Memory B cell (primary cell): ENCODE results near the gene EFNA2.
A peak's percentile ranks its signal among the peaks of the same experiment; 100 is the strongest.

Experiments used
- ATAC-seq: fragments of 150-1000 bp; cut with Tn5 transposase; 2 replicates; pipeline ENCODE4 v1.10.0; 2021; ENCODE audit warnings: low read depth, mild to moderate bottlenecking, moderate library complexity
- DNase-seq, 2 donors: peaks; one replicate each; pipeline ENCODE4 v3.0.0; 2022; ENCODE audit warnings: low spot score in 2 of 2
- H3K27ac Mint-ChIP-seq: one replicate; pipeline ENCODE4 v1.8.0; 2022; ENCODE audit warnings: mild to moderate bottlenecking, moderate library complexity, mixed read lengths
- H3K27me3 Mint-ChIP-seq: one replicate; pipeline ENCODE4 v1.8.0; 2022; ENCODE audit warnings: mixed read lengths
- H3K36me3 Mint-ChIP-seq: one replicate; pipeline ENCODE4 v1.8.0; 2022; ENCODE audit warnings: mild to moderate bottlenecking, mixed read lengths
- H3K4me1 Mint-ChIP-seq: one replicate; pipeline ENCODE4 v1.8.0; 2022; ENCODE audit warnings: mixed read lengths
- H3K4me3 Mint-ChIP-seq: one replicate; pipeline ENCODE4 v1.8.0; 2022; ENCODE audit warnings: mild to moderate bottlenecking, moderate library complexity, mixed read lengths
- H3K9me3 Mint-ChIP-seq: one replicate; pipeline ENCODE4 v1.8.0; 2022; ENCODE audit warnings: mixed read lengths

EFNA2 gene

DNA sequence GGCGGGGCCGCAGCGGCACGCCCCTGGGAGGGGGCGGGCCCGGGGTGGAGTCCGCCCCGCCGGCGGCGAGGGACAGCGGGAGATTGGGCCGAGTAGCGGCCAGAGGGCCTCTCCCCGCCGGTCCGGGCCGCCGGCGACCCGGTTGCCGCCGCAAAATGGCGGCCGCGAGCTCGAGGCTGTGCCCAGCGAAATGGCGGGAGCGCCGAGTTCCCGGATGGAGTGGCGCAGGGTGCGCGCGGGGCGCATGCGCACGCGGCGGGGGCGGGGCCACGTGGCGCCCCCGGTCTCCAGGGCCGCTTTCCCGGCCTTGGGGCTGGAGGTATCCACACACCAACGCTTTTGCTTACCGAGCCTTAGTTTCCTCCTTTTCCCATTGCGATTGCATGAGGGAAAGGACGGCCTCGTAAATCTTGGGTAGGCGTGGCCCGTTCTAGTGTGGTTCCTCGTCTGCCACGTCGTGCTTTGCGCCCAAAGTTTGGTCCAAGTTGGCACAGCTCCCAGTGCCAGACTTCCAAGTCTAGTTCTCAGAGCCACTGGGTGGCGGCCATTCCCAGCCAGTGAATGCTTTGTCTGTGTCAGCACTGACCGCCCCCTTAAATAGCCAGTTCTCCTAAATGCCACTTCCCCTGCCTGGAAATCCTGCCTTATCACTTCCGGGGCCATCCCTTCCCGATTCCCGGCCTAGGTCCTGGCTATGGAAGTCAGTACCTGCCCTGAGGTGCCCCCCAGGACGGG lies 16.0 kb upstream of the EFNA2 start:
- no peaks in the 10 kb centered on the region for H3K27me3 Mint-ChIP-seq
- ATAC-seq: peak; percentile 23
- peaks cover 53% of the 10 kb centered on the region for H3K4me1 Mint-ChIP-seq
- DNase-seq: peak; percentile 85 to 86
- H3K36me3 Mint-ChIP-seq: peaks cover 30% of the 10 kb centered on the region
- H3K27ac Mint-ChIP-seq: peak overlapping the region; percentile 98
- peak overlapping the region; percentile 85 for H3K4me3 Mint-ChIP-seq
- no peaks in the 10 kb centered on the region for H3K9me3 Mint-ChIP-seq

- peaks cover 31% of the 10 kb centered on the region for H3K36me3 Mint-ChIP-seq
- no peak for DNase-seq
- H3K27me3 Mint-ChIP-seq: no peaks in the 10 kb centered on the region
- H3K9me3 Mint-ChIP-seq: no peaks in the 10 kb centered on the region
- H3K4me3 Mint-ChIP-seq: peak overlapping the region; percentile 85
- H3K27ac Mint-ChIP-seq: peak overlapping the region; percentile 90
- peaks cover 46% of the 10 kb centered on the region for H3K4me1 Mint-ChIP-seq
- no peak for ATAC-seq
Observed at GRCh38 chr19:1270213-1270853, 15.3 kb upstream of the EFNA2 start.

- Mint-ChIP-seq H3K9me3 (no peaks in the 10 kb centered on the region), H3K4me3 (peak overlapping the region; percentile 85), H3K27me3 (no peaks in the 10 kb centered on the region), H3K27ac (peak overlapping the region; percentile 90), H3K36me3 (peaks cover 31% of the 10 kb centered on the region), H3K4me1 (peaks cover 42% of the 10 kb centered on the region)
- ATAC-seq (no peak), DNase-seq (no peak)
Observed at GRCh38 chr19:1270854-1271527, 14.7 kb upstream of the EFNA2 start.

- H3K4me1 Mint-ChIP-seq: peaks cover 46% of the 10 kb centered on the region
Observed at GRCh38 chr19:1271528-1272422, 13.9 kb upstream of the EFNA2 start.

GRCh38 chr19:1272423-1273262 lies 13.0 kb upstream of the EFNA2 start:
- Mint-ChIP-seq H3K9me3 (no peaks in the 10 kb centered on the region), H3K4me3 (peak overlapping the region; percentile 32), H3K4me1 (peaks cover 43% of the 10 kb centered on the region), H3K36me3 (peaks cover 34% of the 10 kb centered on the region), H3K27me3 (no peaks in the 10 kb centered on the region), H3K27ac (peak overlapping the region; percentile 53)
- no peak for DNase-seq
- no peak for ATAC-seq

More at GRCh38 chr19:1271528-1272422, 13.9 kb upstream of the EFNA2 start:
- H3K27me3 Mint-ChIP-seq: no peaks in the 10 kb centered on the region
- ATAC-seq (no peak), DNase-seq (no peak)
- H3K4me3 Mint-ChIP-seq: peak overlapping the region; percentile 85
- peaks cover 33% of the 10 kb centered on the region for H3K36me3 Mint-ChIP-seq
- H3K27ac Mint-ChIP-seq: peak overlapping the region; percentile 90
- H3K9me3 Mint-ChIP-seq: no peaks in the 10 kb centered on the region

DNA sequence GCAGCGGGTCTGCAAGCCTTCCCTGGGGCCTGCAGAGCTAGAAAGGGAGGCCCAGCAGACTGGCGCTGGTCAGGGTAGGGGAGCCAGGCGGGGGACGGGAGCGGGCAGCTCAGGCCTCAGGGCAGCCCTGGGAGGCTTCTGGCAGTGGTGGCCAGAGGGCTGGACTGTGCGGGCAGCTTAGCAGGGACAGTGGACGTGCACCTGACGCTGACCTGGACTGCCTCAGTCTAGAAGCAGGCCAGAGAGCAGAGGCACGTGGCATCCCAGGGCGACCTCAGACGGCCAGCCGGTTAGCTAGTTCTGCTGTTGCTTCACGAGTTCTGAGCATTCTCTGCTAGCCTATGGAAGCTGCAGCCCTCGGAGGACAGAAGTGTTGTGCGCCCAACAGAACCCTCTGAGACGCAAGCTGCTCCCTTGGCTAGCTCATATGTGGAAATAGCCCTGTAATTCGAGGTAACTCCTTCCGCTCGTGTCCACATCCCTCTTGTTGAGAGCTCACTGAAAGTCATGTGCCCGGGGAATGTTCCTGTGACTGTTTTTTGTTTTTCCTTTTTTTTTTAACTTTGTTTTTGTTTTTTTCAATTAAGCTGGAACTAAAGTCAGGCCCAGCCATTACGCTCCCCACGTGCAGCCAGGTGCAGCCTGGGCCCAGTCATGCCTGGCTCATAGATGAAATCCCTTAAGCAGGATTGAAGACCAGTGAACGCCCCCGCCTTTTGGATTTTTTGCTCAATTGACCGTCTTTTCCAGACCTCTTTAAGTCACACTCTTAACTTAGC lies 12.2 kb upstream of the EFNA2 start:
- no peak for DNase-seq

GRCh38 chr19:1274081-1274851 lies 11.4 kb upstream of the EFNA2 start:
- peak overlapping the region; percentile 29 for H3K4me3 Mint-ChIP-seq
- DNase-seq: no peak
- H3K9me3 Mint-ChIP-seq: no peaks in the 10 kb centered on the region
- peaks cover 33% of the 10 kb centered on the region for H3K36me3 Mint-ChIP-seq
- H3K27ac Mint-ChIP-seq: peak overlapping the region; percentile 28
- ATAC-seq: no peak
- peaks cover 31% of the 10 kb centered on the region for H3K4me1 Mint-ChIP-seq
- no peaks in the 10 kb centered on the region for H3K27me3 Mint-ChIP-seq

More for the DNA sequence above, 12.2 kb upstream of the EFNA2 start:
- peaks cover 34% of the 10 kb centered on the region for H3K36me3 Mint-ChIP-seq
- peak overlapping the region; percentile 14 for H3K4me3 Mint-ChIP-seq
- ATAC-seq: no peak
- no peaks in the 10 kb centered on the region for H3K9me3 Mint-ChIP-seq
- H3K27ac Mint-ChIP-seq: peak overlapping the region; percentile 53
- peaks cover 38% of the 10 kb centered on the region for H3K4me1 Mint-ChIP-seq
- no peaks in the 10 kb centered on the region for H3K27me3 Mint-ChIP-seq

GRCh38 chr19:1274852-1275259 lies 10.8 kb upstream of the EFNA2 start:
- H3K4me3 Mint-ChIP-seq: peak overlapping the region; percentile 75
- no peaks in the 10 kb centered on the region for H3K27me3 Mint-ChIP-seq
- peaks cover 36% of the 10 kb centered on the region for H3K36me3 Mint-ChIP-seq
- H3K4me1 Mint-ChIP-seq: peaks cover 34% of the 10 kb centered on the region
- ATAC-seq (no peak), DNase-seq (no peak)
- no peaks in the 10 kb centered on the region for H3K9me3 Mint-ChIP-seq
- peak overlapping the region; percentile 91 for H3K27ac Mint-ChIP-seq

DNA sequence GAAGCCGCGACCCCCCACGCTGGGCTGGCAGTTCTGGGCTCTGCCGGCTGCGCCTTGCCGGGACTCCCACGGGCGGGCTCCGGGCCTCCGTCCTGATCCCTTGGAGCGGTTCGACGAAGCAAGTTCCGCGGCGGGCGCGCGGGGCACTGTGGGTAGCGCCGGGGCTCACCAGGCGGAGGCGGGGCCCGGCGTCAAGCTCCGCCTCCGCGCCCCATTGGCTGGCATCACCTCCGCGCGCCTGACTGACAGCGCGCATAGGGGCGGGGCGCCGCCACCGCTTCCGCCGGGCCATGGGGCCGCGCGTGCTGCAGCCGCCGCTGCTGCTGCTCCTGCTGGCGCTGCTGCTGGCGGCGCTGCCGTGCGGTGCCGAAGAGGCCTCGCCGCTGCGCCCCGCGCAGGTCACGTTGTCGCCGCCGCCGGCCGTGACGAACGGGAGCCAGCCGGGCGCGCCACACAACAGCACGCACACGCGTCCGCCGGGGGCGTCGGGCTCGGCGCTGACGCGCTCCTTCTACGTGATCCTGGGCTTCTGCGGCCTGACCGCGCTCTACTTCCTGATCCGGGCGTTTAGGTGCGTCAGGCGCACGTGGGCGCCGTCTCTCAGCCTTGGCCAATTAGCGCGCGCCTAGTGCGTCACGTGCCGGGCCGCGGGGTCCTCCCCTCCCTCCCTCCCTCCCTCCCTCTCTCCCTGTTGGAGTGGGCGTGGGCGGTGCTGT lies 10.3 kb upstream of the EFNA2 start, which contains the start of gene FAM174C:
Gene FAM174C, plus strand, starts transcription at position 271 of the 716 bp plus-strand sequence. Its CDS starts 20 bp downstream, at position 291.
- H3K36me3 Mint-ChIP-seq: peaks cover 36% of the 10 kb centered on the region
- H3K27me3 Mint-ChIP-seq: no peaks in the 10 kb centered on the region
- peak; percentile 87 to 88 for DNase-seq
- no peaks in the 10 kb centered on the region for H3K9me3 Mint-ChIP-seq
- H3K4me3 Mint-ChIP-seq: peak within 1 kb of the TSS; percentile 92
- H3K4me1 Mint-ChIP-seq: peaks cover 33% of the 10 kb centered on the region
- peak; percentile 81 for ATAC-seq
- H3K27ac Mint-ChIP-seq: peak within 1 kb of the TSS; percentile 91

GRCh38 chr19:1275976-1276627 lies 9.6 kb upstream of the EFNA2 start:
- ATAC-seq (no peak), DNase-seq (no peak)
- peaks cover 27% of the 10 kb centered on the region for H3K4me1 Mint-ChIP-seq
- no peaks in the 10 kb centered on the region for H3K27me3 Mint-ChIP-seq
- H3K27ac Mint-ChIP-seq: peak overlapping the region; percentile 91
- H3K4me3 Mint-ChIP-seq: peak overlapping the region; percentile 92
- H3K36me3 Mint-ChIP-seq: peaks cover 30% of the 10 kb centered on the region
- H3K9me3 Mint-ChIP-seq: no peaks in the 10 kb centered on the region

DNA sequence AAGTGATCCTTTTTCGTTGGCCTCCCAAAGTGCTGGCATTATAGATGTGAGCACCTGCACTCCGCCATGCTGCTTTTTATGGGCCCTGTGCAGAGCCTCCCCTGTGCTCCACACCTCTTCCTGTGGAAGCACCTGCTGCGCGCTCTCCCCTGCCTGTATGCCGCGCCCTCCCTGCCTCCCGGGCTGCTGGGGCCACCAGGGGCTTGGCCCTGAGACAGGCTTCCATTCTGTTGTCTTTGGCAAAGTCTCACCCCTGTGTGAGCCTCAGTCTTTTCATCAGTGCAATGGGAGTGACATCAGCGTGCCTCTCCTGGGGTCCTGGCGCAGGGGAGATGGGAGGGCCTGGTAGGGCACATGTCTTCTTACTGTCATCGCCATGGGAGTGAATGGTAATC lies 9.0 kb upstream of the EFNA2 start:
- peak overlapping the region; percentile 92 for H3K4me3 Mint-ChIP-seq
- DNase-seq (no peak), ATAC-seq (no peak)
- peaks cover 27% of the 10 kb centered on the region for H3K36me3 Mint-ChIP-seq
- peaks cover 22% of the 10 kb centered on the region for H3K4me1 Mint-ChIP-seq
- H3K9me3 Mint-ChIP-seq: no peaks in the 10 kb centered on the region
- H3K27ac Mint-ChIP-seq: peak overlapping the region; percentile 91
- peaks cover 2% of the 10 kb centered on the region for H3K27me3 Mint-ChIP-seq
